Gastroesophageal sphincter (tissue), 4 donors: ENCODE results near the gene SAMD8. TPM values are rescaled to one million over a fixed set of nuclear protein-coding genes. Genes with fewer than 3 reads are reported as not detected.

Experiments
- ATAC-seq: fragments of 150-250 bp; one replicate; pipeline ENCODE4 v1.9.1; 2016; ENCODE audit warnings: mild to moderate bottlenecking, moderate library complexity
- H3K27ac ChIP-seq, 4 donors: fragments of 200-600 bp; sonication (generic) in 3 of 4; 1 replicate in 3 of 4; 2 replicates in 1 of 4; pipeline ENCODE4 v1.5.1; 2016 to 2019
- H3K27me3 ChIP-seq: fragments of 200-600 bp; sonication (generic); one replicate; pipeline ENCODE4 v1.5.1; 2019
- H3K36me3 ChIP-seq, 2 donors: fragments of 200-600 bp; sonication (generic); one replicate each; pipeline ENCODE4 v1.5.1; 2019; ENCODE audit warnings: control low read depth in 1 of 2
- H3K4me1 ChIP-seq, 3 donors: fragments of 200-600 bp; sonication (generic); 1 replicate in 2 of 3; 2 replicates in 1 of 3; pipeline ENCODE4 v1.5.1; 2016 to 2019; ENCODE audit warnings: control low read depth in 2 of 3
- H3K4me3 ChIP-seq, 2 donors: fragments of 200-600 bp; sonication (generic); one replicate each; pipeline ENCODE4 v1.5.1; 2019; ENCODE audit warnings: mild to moderate bottlenecking in 1 of 2, moderate library complexity in 1 of 2
- H3K9me3 ChIP-seq, 3 donors: fragments of 200-600 bp; sonication (generic); one replicate each; pipeline ENCODE4 v1.5.1; 2017 to 2019; ENCODE audit warnings: control low read depth in 2 of 3
- CTCF ChIP-seq, 4 experiments: fragments of 200-600 bp in 2 of 4; fragments of 450-650 bp in 2 of 4; sonication (generic) in 1 of 4; IDR thresholded peaks; one replicate each; pipeline ENCODE4 v1.5.1; 2017 to 2019; ENCODE audit warnings: antibody characterized with exemption in 4 of 4, mild to moderate bottlenecking in 2 of 4, moderate library complexity in 2 of 4
- EP300 ChIP-seq: sonication (generic); formaldehyde crosslinking; IDR thresholded peaks from one replicate; pipeline ENCODE4 v1.6.1; 2017; ENCODE audit warnings: antibody characterized with exemption, mild to moderate bottlenecking
- POLR2A ChIP-seq, 2 donors: fragments of 450-650 bp; IDR thresholded peaks; one replicate each; pipeline ENCODE4 v1.6.1; 2017; ENCODE audit warnings: antibody characterized with exemption in 2 of 2, mild to moderate bottlenecking in 2 of 2, moderate library complexity in 1 of 2
- POLR2AphosphoS5 ChIP-seq: sonication (generic); formaldehyde crosslinking; IDR thresholded peaks from one replicate; pipeline ENCODE4 v1.6.1; 2017; ENCODE audit warnings: antibody characterized with exemption
- WGBS, 2 donors: methylation state at CpG; one replicate each; pipeline ENCODE4 v1.1.5; 2018; ENCODE audit warnings: low coverage in 1 of 2; 5-methylcytosine and 5-hydroxymethylcytosine counted together
- total RNA-seq, 4 donors: library from RNA; depleted of rRNA; stranded (reverse); fragments of >200 nt; gene quantifications; one replicate each; pipeline ENCODE4 v1.1.0, GENCODE V29; 2016

Gene SAMD8
- total RNA-seq, 4 donors from 2014 or later: 23.2 to 33.8 (median 30.7) TPM

DNA sequence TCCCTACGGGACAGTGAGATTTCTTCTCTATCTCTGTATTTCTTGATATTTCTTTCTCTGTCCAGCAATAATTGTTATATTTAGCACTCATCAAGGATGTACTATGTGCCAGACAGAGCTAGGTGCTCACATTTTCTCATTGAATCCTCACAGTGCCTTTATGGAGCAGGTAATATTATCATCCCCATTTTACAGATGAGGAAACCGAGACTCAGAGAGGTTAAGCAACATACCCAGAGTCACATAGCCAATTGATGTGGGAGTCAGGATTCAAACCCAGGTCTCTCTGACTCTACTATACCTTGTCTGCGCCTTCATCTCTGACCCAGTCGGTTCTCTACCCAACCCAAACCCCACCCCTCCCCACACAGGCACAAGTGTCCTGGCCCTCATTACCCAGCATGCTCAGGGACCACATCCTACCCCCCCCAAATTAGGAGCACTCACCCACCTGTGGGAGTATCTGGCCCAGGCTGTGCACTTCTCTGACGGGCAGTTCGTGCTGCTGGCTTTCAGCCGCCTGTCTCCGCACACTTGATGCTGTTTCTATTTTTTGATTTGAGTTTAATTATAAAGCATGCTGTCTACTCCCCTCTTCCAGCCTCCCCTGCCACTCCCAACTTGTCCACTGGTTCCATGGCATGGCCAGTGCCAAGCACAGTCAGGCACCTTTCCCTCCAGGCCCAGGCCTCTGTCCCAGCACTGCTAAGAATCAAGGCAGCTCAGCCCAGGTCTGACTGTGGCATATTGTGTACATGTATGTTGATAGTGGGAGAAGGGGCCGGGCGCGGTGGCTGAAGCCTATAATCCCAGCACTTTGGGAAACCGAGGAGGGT is 9.8 kb upstream of the SAMD8 start:
- 90 to 96% methylated on average over 3 to 8 of the region's 12 CpGs for WGBS, 2 donors
- Histone ChIP-seq H3K27ac (no peak overlapping the region), H3K4me1 (peaks cover 0 to 15% (median 0%) of the 10 kb centered on the region in 3 donors), H3K27me3 (no peaks in the 10 kb centered on the region), H3K36me3 (no peaks in the 10 kb centered on the region), H3K4me3 (no peak overlapping the region), H3K9me3 (no peaks in the 10 kb centered on the region)
- ATAC-seq: no peak
- no peak for TF ChIP-seq CTCF (IDR thresholded peaks at IDR 0.05)
- TF ChIP-seq POLR2A (IDR thresholded peaks at IDR 0.05): no peak
- TF ChIP-seq POLR2AphosphoS5: no peak
- TF ChIP-seq EP300: no peak

DNA sequence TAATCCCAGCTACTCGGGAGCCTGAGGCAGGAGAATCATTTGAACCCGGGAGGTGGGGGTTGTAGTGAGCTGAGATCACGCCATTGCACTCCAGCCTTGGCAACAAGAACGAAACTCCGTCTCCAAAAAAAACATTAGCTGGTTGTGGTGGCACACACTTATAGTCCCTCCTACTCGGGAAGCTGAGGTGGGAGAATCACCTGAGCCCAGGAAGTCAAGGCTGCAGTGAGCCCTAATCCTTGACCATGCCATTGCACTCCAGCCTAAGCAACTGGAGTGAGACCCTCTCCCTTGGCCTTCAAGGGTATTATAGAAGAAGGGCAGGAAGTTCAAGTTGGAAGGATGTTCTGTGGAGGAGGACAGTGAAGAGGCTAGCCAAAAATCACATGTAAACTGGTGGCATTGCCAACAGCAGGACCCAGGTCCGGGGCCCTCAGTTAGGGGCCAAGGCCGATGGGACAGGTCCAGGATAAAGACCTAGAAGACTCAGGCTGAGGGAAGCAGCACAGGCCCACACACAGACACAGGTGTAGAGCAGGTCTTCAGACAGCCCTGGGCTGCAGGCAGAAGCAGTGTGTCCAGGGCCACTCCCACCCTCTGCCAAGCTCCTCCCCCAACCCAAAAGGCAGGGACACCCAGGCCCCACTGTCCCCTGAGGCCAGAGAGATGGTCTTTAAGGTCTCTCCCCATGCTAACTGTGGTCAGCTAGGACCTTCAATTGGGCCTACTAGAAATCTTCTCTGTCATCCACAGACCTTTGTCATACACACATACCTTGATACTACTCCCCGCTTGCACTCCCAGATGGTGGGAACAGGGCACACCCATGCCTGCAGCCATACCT is 8.4 kb upstream of the SAMD8 start:
- 86 to 93% methylated on average over 3 to 5 of the region's 9 CpGs for WGBS, 2 donors
- no peaks in the 10 kb centered on the region for H3K9me3 ChIP-seq
- TF ChIP-seq CTCF (IDR thresholded peaks at IDR 0.05) (no peak), POLR2A (IDR thresholded peaks at IDR 0.05) (no peak), EP300 (no peak), POLR2AphosphoS5 (no peak)
- ATAC-seq: no peak
- no peak overlapping the region for H3K27ac ChIP-seq
- no peak overlapping the region for H3K4me3 ChIP-seq
- no peaks in the 10 kb centered on the region for H3K27me3 ChIP-seq
- no peaks in the 10 kb centered on the region for H3K36me3 ChIP-seq
- peaks cover 0 to 15% (median 0%) of the 10 kb centered on the region in 3 donors for H3K4me1 ChIP-seq

GRCh38 chr10:75103881-75104686 is 7.4 kb upstream of the SAMD8 start:
- H3K4me1 ChIP-seq: peaks cover 0 to 15% (median 0%) of the 10 kb centered on the region in 3 donors
- no peak overlapping the region for H3K27ac ChIP-seq
- H3K4me3 ChIP-seq: no peak overlapping the region
- no peaks in the 10 kb centered on the region for H3K27me3 ChIP-seq
- WGBS, 2 donors: no CpG with 5 or more reads among the region's 6 CpGs
- ATAC-seq: no peak
- H3K36me3 ChIP-seq: no peaks in the 10 kb centered on the region
- TF ChIP-seq CTCF (IDR thresholded peaks at IDR 0.05): no peak
- TF ChIP-seq EP300: no peak
- TF ChIP-seq POLR2AphosphoS5: no peak
- no peak for TF ChIP-seq POLR2A (IDR thresholded peaks at IDR 0.05)
- H3K9me3 ChIP-seq: no peaks in the 10 kb centered on the region

- Histone ChIP-seq H3K27ac (no peak overlapping the region), H3K36me3 (no peaks in the 10 kb centered on the region), H3K9me3 (no peaks in the 10 kb centered on the region), H3K4me1 (peaks cover 0 to 11% (median 0%) of the 10 kb centered on the region in 3 donors), H3K27me3 (no peaks in the 10 kb centered on the region), H3K4me3 (no peak overlapping the region)
- TF ChIP-seq EP300 (no peak), POLR2AphosphoS5 (no peak)
- ATAC-seq: no peak
- WGBS, 2 donors: no CpG with 5 or more reads among the region's 3 CpGs
These were observed 6.6 kb upstream of the SAMD8 start for GRCh38 chr10:75104842-75105241.
